Kidney tubule cell (primary cell): ENCODE results near the gene SLC35F6.
"Not testable (repeated sequence)": the region's sequence is repeated elsewhere in the genome, so short reads cannot be mapped to it uniquely, and the experiment has no call there.

Source experiments
- DNase-seq: peaks from one replicate; pipeline ENCODE4 v3.0.0-alpha.2; 2018; ENCODE audit warnings: low spot score

Gene SLC35F6

GRCh38 chr2:26756337-26756736, 7.7 kb upstream of the SLC35F6 start:
- DNase-seq: peak; percentile 32

- peak; percentile 99 for DNase-seq
These were observed 6.0 kb upstream of the SLC35F6 start for GRCh38 chr2:26757873-26758789.

- peak; percentile 82 for DNase-seq
These were observed 5.2 kb upstream of the SLC35F6 start for GRCh38 chr2:26758790-26759321.

GRCh38 chr2:26759845-26760244, 4.2 kb upstream of the SLC35F6 start:
- DNase-seq: no peak

- not testable (repeated sequence) for DNase-seq
These were observed 3.1 kb upstream of the SLC35F6 start for GRCh38 chr2:26760991-26761390.

- DNase-seq: peak; percentile 59
These were observed 1.1 kb upstream of the SLC35F6 start for GRCh38 chr2:26763019-26763418.

GRCh38 chr2:26764906-26765305, 822 bp downstream of the SLC35F6 start:
- peak; percentile 17 for DNase-seq

GRCh38 chr2:26765475-26766200, 1.6 kb downstream of the SLC35F6 start:
- DNase-seq: peak; percentile 18

- no peak for DNase-seq
These were observed 3.0 kb downstream of the SLC35F6 start for GRCh38 chr2:26767129-26767528.

- no peak for DNase-seq
These were observed 3.9 kb downstream of the SLC35F6 start for GRCh38 chr2:26767894-26768487.

GRCh38 chr2:26768759-26769088, 4.6 kb downstream of the SLC35F6 start:
- no peak for DNase-seq

GRCh38 chr2:26769089-26769761, 5.1 kb downstream of the SLC35F6 start:
- DNase-seq: peak; percentile 76

GRCh38 chr2:26770986-26771586, 7.0 kb downstream of the SLC35F6 start:
- DNase-seq: peak; percentile 87

GRCh38 chr2:26772064-26773001, 8.2 kb downstream of the SLC35F6 start:
- peak; percentile 85 for DNase-seq

- DNase-seq: no peak
These were observed 12.2 kb downstream of the SLC35F6 start for GRCh38 chr2:26776195-26776800.

GRCh38 chr2:26778098-26778497, 14.0 kb downstream of the SLC35F6 start:
- no peak for DNase-seq

- no peak for DNase-seq
These were observed 14.4 kb downstream of the SLC35F6 start for GRCh38 chr2:26778507-26778906.

- DNase-seq: no peak
These were observed 16.2 kb downstream of the SLC35F6 start for GRCh38 chr2:26780203-26780760.

GRCh38 chr2:26782876-26783704, 19.0 kb downstream of the SLC35F6 start:
- no peak for DNase-seq
